HL-60 (cell line): Measurements from ENCODE around the gene TBX18.

Experiments
- CTCF ChIP-seq: IDR thresholded peaks from one replicate; pipeline ENCODE4 v1.5.1; 2011; ENCODE audit warnings: low read length, control low read depth, inconsistent platforms; ENCODE audit not compliant: insufficient read depth
- POLR2AphosphoS5 ChIP-seq: IDR thresholded peaks from 2 replicates; pipeline ENCODE4 v1.6.1; 2012; ENCODE audit warnings: low read depth

- no peak for TF ChIP-seq CTCF
- TF ChIP-seq POLR2AphosphoS5: no peak
Measured at GRCh38 chr6:84773133-84773430, 8.7 kb upstream of the TBX18 start.
